Endothelial cell (in vitro differentiated cells): Measurements from ENCODE around the gene EBF3. TPM values are rescaled to one million over a fixed set of nuclear protein-coding genes. Genes with fewer than 3 reads are reported as not detected.

Experiments used
- DNase-seq: peaks from one replicate; pipeline ENCODE4 v3.0.0; 2021; ENCODE audit warnings: low spot score
- H3K27ac Mint-ChIP-seq: one replicate; pipeline ENCODE4 v1.8.0; 2021; ENCODE audit warnings: mixed read lengths, inconsistent platforms; ENCODE audit not compliant: unreplicated experiment
- H3K27me3 Mint-ChIP-seq: one replicate; pipeline ENCODE4 v1.8.0; 2021; ENCODE audit warnings: mild to moderate bottlenecking, moderate library complexity, mixed read lengths, inconsistent platforms; ENCODE audit not compliant: unreplicated experiment
- H3K36me3 Mint-ChIP-seq: one replicate; pipeline ENCODE4 v1.8.0; 2021; ENCODE audit warnings: mild to moderate bottlenecking, low read depth, mixed read lengths, inconsistent platforms; ENCODE audit not compliant: unreplicated experiment
- H3K4me1 Mint-ChIP-seq: one replicate; pipeline ENCODE4 v1.8.0; 2021; ENCODE audit warnings: mild to moderate bottlenecking, mixed read lengths, inconsistent platforms; ENCODE audit not compliant: unreplicated experiment
- H3K4me3 Mint-ChIP-seq: one replicate; pipeline ENCODE4 v1.8.0; 2021; ENCODE audit warnings: mild to moderate bottlenecking, mixed read lengths, inconsistent platforms; ENCODE audit not compliant: unreplicated experiment
- H3K9me3 Mint-ChIP-seq: one replicate; pipeline ENCODE4 v1.8.0; 2021; ENCODE audit warnings: mixed read lengths, inconsistent platforms; ENCODE audit not compliant: unreplicated experiment
- total RNA-seq: library from RNA; stranded (reverse); fragmentation: NEBNext Ultra II Directional; extraction: Animal tissue kit (Norgen Biotek cat#: 25700); gene quantifications from one replicate; pipeline ENCODE4 v1.2.1, GENCODE V29; 2021; ENCODE audit not compliant: unreplicated experiment
- TF ChIP-seq, protein P1 (sequence below): fragments of 200-600 bp; sonication (generic); IDR thresholded peaks from one replicate; pipeline ENCODE4 v1.5.0; 2021; ENCODE audit warnings: antibody characterized with exemption; ENCODE audit not compliant: unreplicated experiment

Gene EBF3
- total RNA-seq, 1 donor from 2014 or later, result 1.3 TPM

DNA sequence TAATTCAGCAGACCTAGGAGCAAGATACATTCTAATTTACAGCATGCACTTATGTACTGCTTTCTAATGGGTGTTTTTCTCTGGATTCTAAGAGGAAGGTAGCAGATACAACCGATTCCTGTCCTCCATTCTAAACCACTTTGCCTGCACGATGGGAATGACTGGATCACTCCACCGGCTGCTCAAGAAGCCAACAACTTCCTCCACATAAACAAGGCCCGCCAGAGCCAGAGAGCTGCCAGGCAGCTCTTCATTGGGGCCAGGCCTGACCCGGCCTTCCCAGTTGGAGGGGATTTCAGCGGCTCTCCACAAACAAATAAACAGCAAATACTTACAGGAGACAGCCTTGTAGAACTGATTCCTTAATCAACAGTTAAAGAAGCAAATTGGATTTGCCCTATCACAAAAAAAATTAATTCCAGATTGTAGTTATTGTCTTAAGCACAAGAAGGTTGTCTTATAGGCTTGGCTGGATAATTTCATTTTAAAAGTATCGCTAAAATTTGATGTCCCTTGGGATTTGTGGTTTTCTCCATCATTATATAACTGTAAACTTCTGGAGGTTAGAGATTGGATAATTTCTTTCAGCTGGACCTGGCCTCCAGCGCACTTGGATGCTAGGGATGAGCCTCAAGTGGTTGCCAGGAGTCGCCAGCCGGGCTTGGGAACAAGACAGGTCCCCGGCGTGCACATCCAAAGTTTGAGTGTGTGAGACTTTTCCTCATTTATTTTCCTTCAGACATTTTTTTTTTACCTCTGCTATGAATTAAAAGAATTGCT lies 20.9 kb downstream of the EBF3 start:
- TF ChIP-seq, protein P1, sequence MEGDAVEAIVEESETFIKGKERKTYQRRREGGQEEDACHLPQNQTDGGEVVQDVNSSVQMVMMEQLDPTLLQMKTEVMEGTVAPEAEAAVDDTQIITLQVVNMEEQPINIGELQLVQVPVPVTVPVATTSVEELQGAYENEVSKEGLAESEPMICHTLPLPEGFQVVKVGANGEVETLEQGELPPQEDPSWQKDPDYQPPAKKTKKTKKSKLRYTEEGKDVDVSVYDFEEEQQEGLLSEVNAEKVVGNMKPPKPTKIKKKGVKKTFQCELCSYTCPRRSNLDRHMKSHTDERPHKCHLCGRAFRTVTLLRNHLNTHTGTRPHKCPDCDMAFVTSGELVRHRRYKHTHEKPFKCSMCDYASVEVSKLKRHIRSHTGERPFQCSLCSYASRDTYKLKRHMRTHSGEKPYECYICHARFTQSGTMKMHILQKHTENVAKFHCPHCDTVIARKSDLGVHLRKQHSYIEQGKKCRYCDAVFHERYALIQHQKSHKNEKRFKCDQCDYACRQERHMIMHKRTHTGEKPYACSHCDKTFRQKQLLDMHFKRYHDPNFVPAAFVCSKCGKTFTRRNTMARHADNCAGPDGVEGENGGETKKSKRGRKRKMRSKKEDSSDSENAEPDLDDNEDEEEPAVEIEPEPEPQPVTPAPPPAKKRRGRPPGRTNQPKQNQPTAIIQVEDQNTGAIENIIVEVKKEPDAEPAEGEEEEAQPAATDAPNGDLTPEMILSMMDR, result no peak
- no peak overlapping the region for H3K4me3 Mint-ChIP-seq
- no peaks in the 10 kb centered on the region for H3K9me3 Mint-ChIP-seq
- no peak overlapping the region for H3K27ac Mint-ChIP-seq
- H3K27me3 Mint-ChIP-seq, result peaks cover 4% of the 10 kb centered on the region
- no peaks in the 10 kb centered on the region for H3K36me3 Mint-ChIP-seq
- no peaks in the 10 kb centered on the region for H3K4me1 Mint-ChIP-seq
- DNase-seq, result no peak

DNA sequence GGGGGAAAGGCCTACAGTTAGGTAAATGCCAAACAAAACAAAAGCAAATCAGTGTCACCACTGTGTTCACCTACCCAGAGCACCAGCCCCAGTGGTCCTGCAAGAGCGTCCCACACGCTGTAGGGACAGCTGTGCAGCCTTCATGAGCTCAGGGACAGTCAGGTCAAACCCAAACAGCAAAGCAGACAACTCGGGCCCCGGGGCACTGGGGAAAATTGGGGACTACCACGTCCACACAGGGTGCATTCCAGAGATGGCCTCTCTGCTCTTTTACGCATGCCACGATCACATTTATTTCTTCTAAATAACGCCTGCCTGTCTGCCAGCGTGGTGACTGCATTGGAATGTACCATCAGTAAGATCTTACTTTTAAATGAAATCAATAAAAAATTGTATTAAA lies 21.7 kb downstream of the EBF3 start:
- Mint-ChIP-seq H3K27me3 (peaks cover 9% of the 10 kb centered on the region), H3K9me3 (no peaks in the 10 kb centered on the region), H3K4me3 (no peak overlapping the region), H3K4me1 (no peaks in the 10 kb centered on the region), H3K36me3 (no peaks in the 10 kb centered on the region), H3K27ac (no peak overlapping the region)
- DNase-seq, result no peak
- TF ChIP-seq, protein P1, result no peak

- no peak overlapping the region for H3K4me3 Mint-ChIP-seq
- H3K27me3 Mint-ChIP-seq, result peaks cover 10% of the 10 kb centered on the region
- TF ChIP-seq, protein P1, result no peak
- no peaks in the 10 kb centered on the region for H3K9me3 Mint-ChIP-seq
- H3K27ac Mint-ChIP-seq, result no peak overlapping the region
- no peaks in the 10 kb centered on the region for H3K4me1 Mint-ChIP-seq
- DNase-seq, result no peak
- no peaks in the 10 kb centered on the region for H3K36me3 Mint-ChIP-seq
Measured at GRCh38 chr10:129942019-129942277, 22.1 kb downstream of the EBF3 start.

GRCh38 chr10:129941199-129942018 lies 22.7 kb downstream of the EBF3 start:
- H3K36me3 Mint-ChIP-seq, result no peaks in the 10 kb centered on the region
- no peaks in the 10 kb centered on the region for H3K9me3 Mint-ChIP-seq
- H3K4me3 Mint-ChIP-seq, result no peak overlapping the region

More at GRCh38 chr10:129941199-129942018, 22.7 kb downstream of the EBF3 start:
- peaks cover 8% of the 10 kb centered on the region for H3K27me3 Mint-ChIP-seq
- no peak for DNase-seq
- TF ChIP-seq, protein P1, result no peak
- H3K27ac Mint-ChIP-seq, result no peak overlapping the region
- H3K4me1 Mint-ChIP-seq, result no peaks in the 10 kb centered on the region
